Measurements from ENCODE around the gene GNLY. TPM values are rescaled to one million over a fixed set of nuclear protein-coding genes. Genes with fewer than 3 reads are reported as not detected.

The GNLY gene
- total RNA-seq, 1 donor from 2014 or later: 18.5 TPM

GRCh38 chr2:85732467-85733120 is 38.4 kb downstream of the GNLY start:
- Histone ChIP-seq H3K4me3 (no peak overlapping the region), H3K4me1 (peaks cover 37% of the 10 kb centered on the region), H3K36me3 (no peaks in the 10 kb centered on the region), H3K27ac (no peak overlapping the region), H3K9me3 (no peaks in the 10 kb centered on the region), H3K27me3 (no peaks in the 10 kb centered on the region)
- ATAC-seq (no peak), DNase-seq (no peak)
- no peak for TF ChIP-seq CTCF (IDR thresholded peaks at IDR 0.05)
- intact Hi-C loops (cut with DNase I): no loop called here

- no peak for TF ChIP-seq CTCF (IDR thresholded peaks at IDR 0.05)
- no peak for ATAC-seq
- no peak for DNase-seq
- Histone ChIP-seq H3K4me3 (no peak overlapping the region), H3K4me1 (peaks cover 32% of the 10 kb centered on the region), H3K27ac (no peak overlapping the region), H3K9me3 (no peaks in the 10 kb centered on the region), H3K27me3 (no peaks in the 10 kb centered on the region), H3K36me3 (no peaks in the 10 kb centered on the region)
- intact Hi-C loops (cut with DNase I): no loop called here
These were observed 39.2 kb downstream of the GNLY start for GRCh38 chr2:85733121-85733960.

- no peak for TF ChIP-seq CTCF (IDR thresholded peaks at IDR 0.05)
These were observed 39.9 kb downstream of the GNLY start for GRCh38 chr2:85734015-85734414.

GRCh38 chr2:85734942-85735608 is 40.9 kb downstream of the GNLY start:
- DNase-seq (no peak), ATAC-seq (no peak)
- H3K27me3 ChIP-seq: no peaks in the 10 kb centered on the region
- intact Hi-C loops (cut with DNase I): no loop called here
- H3K4me1 ChIP-seq: peaks cover 20% of the 10 kb centered on the region
- TF ChIP-seq CTCF (IDR thresholded peaks at IDR 0.05): no peak
- no peaks in the 10 kb centered on the region for H3K9me3 ChIP-seq
- H3K4me3 ChIP-seq: no peak overlapping the region
- no peak overlapping the region for H3K27ac ChIP-seq
- no peaks in the 10 kb centered on the region for H3K36me3 ChIP-seq

More at GRCh38 chr2:85734015-85734414, 39.9 kb downstream of the GNLY start:
- Histone ChIP-seq H3K9me3 (no peaks in the 10 kb centered on the region), H3K4me3 (no peak overlapping the region), H3K36me3 (no peaks in the 10 kb centered on the region), H3K27ac (no peak overlapping the region), H3K4me1 (peaks cover 25% of the 10 kb centered on the region), H3K27me3 (no peaks in the 10 kb centered on the region)
- ATAC-seq: no peak
- intact Hi-C loops (cut with DNase I): no loop called here
- no peak for DNase-seq

- ATAC-seq (no peak), DNase-seq (no peak)
- H3K27ac ChIP-seq: no peak overlapping the region
- H3K9me3 ChIP-seq: no peaks in the 10 kb centered on the region
- H3K27me3 ChIP-seq: no peaks in the 10 kb centered on the region
- intact Hi-C loops (cut with DNase I): no loop called here
- no peak for TF ChIP-seq CTCF (IDR thresholded peaks at IDR 0.05)
- H3K4me1 ChIP-seq: peaks cover 23% of the 10 kb centered on the region
- H3K36me3 ChIP-seq: no peaks in the 10 kb centered on the region
- H3K4me3 ChIP-seq: no peak overlapping the region
These were observed 41.5 kb downstream of the GNLY start for GRCh38 chr2:85735691-85736090.

All from upper lobe of right lung (tissue), 1 donor.